Measurements from ENCODE around the gene HPS4. TPM values are rescaled to one million over a fixed set of nuclear protein-coding genes. Genes with fewer than 3 reads are reported as not detected.

The HPS4 gene
- polyA plus RNA-seq, 1 of the 3 experiments (the other 2 are of a cell fraction) = 22.5 TPM

DNA sequence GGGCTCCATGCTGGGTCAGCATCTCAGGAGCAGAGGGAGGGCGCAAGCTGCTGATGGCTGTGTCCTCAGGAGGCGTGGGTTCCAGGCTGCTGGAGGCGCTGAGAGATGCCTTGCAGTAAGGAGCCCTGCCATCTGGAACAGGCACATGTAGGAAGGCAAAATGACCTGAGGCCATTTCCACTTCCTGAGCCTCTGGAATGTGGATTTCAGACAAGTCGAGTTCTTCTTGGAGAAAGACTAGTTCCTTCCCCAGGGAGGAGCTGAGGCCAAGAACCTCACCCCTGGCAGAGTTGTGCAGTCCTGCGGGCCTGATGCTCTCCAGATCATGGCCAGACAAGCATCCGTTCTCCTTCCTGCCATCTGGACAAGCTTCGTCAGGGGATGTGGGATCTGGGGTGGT lies 19.3 kb downstream of the HPS4 start:
- 80% methylated on average over 2 of the region's 7 CpGs for WGBS (ENCODE audit: low lambda C conversion rate)
- no peak overlapping the region for H3K27ac ChIP-seq (ENCODE audit: low read depth in 2 of 2, low read length in 1 of 2)
- POLR2A ChIA-PET = interaction anchor here (1.0 kb wide), 1 partner anchor 100 kb away, joined by 3 read pairs; no protein-coding TSS in a partner anchor

DNA sequence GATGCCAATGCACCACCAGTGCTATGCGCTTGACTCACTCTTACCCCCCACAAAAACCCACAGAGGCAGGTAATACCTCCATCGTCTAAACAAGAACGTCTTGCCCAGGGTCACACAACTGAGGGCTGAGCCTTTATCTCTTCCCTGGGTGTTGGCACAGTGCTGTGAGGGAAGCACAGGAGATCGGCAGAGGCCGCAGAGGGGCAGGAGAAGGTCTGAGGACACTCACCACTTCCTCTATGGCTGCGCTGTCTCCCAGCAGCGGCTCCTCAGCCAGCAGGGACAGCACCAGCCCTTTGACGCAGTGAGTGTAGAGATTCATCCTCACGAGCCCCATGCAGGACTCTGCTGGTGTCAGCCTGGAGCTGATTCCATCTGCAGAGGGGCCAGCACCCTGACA lies 19.9 kb downstream of the HPS4 start:
- Histone ChIP-seq H3K9me2 (no peaks in the 10 kb centered on the region), H3K27ac (ENCODE audit: low read depth in 2 of 2, low read length in 1 of 2) (no peak overlapping the region), H3K4me2 (no peak overlapping the region), H3K79me2 (ENCODE audit: insufficient read depth) (peaks cover 8% of the 10 kb centered on the region; the same call in 1 of the 2 replicates), H3F3A (replicated peaks; ENCODE audit: insufficient read depth) (peaks cover 3% of the 10 kb centered on the region), H3K27me3 (ENCODE audit: insufficient read depth) (no peaks in the 10 kb centered on the region), H3K4me3 (ENCODE audit: low read depth in 2 of 2, low read length in 1 of 2) (no peak overlapping the region), H3K9ac (no peak overlapping the region), H2AFZ (ENCODE audit: low read depth) (no peak overlapping the region), H3K36me3 (replicated peaks in 1 of 2; ENCODE audit: control insufficient read depth in 1 of 2, insufficient read depth in 2 of 2, low read length in 1 of 2) (peaks cover 34 to 87% of the 10 kb centered on the region in 2 experiments), H4K20me1 (ENCODE audit: insufficient read depth) (peaks cover 5% of the 10 kb centered on the region), H3K9me3 (no peaks in the 10 kb centered on the region), H3K4me1 (ENCODE audit: control insufficient read depth in 1 of 2, insufficient read depth in 2 of 2, low read depth in 1 of 2, low read length in 1 of 2) (peaks cover 0 to 2% of the 10 kb centered on the region in 2 experiments; a peak in 2 of 4 replicates)
- CTCF ChIA-PET = interaction anchor here (0.8 to 6.2 kb wide), 4 partner anchors 18 to 98 kb away, joined by 3 to 99 read pairs (median 34); no protein-coding TSS in a partner anchor
- 96% methylated on average over 9 of the region's 9 CpGs for WGBS (ENCODE audit: low lambda C conversion rate)
- TF ChIP-seq GATA2 (CRISPR knock-in tag; IDR thresholded peaks at IDR 0.05) = no peak
- no peak for DNase-seq
- POLR2A ChIA-PET = no interaction called here

More for the DNA sequence above, 19.3 kb downstream of the HPS4 start:
- Histone ChIP-seq H3K9me2 (no peaks in the 10 kb centered on the region), H3F3A (replicated peaks; ENCODE audit: insufficient read depth) (peaks cover 3% of the 10 kb centered on the region), H3K4me3 (ENCODE audit: low read depth in 2 of 2, low read length in 1 of 2) (no peak overlapping the region), H3K36me3 (replicated peaks in 1 of 2; ENCODE audit: control insufficient read depth in 1 of 2, insufficient read depth in 2 of 2, low read length in 1 of 2) (peaks cover 41 to 88% of the 10 kb centered on the region in 2 experiments), H3K4me1 (ENCODE audit: control insufficient read depth in 1 of 2, insufficient read depth in 2 of 2, low read depth in 1 of 2, low read length in 1 of 2) (peaks cover 0 to 2% of the 10 kb centered on the region in 2 experiments; a peak in 2 of 4 replicates), H3K9ac (no peak overlapping the region), H3K4me2 (no peak overlapping the region), H4K20me1 (ENCODE audit: insufficient read depth) (peaks cover 5% of the 10 kb centered on the region), H2AFZ (ENCODE audit: low read depth) (no peak overlapping the region), H3K79me2 (ENCODE audit: insufficient read depth) (peaks cover 8% of the 10 kb centered on the region; the same call in 1 of the 2 replicates), H3K9me3 (no peaks in the 10 kb centered on the region), H3K27me3 (ENCODE audit: insufficient read depth) (no peaks in the 10 kb centered on the region)
- no peak for TF ChIP-seq RAD21 (IDR thresholded peaks at IDR 0.05; ENCODE audit: low read length)
- no peak for TF ChIP-seq ELF1 (IDR thresholded peaks at IDR 0.05)
- no peak for TF ChIP-seq RCOR1 (IDR thresholded peaks at IDR 0.05; ENCODE audit: low read length)
- no peak for TF ChIP-seq RFX5 (IDR thresholded peaks at IDR 0.05; ENCODE audit: low read length)
- TF ChIP-seq MEF2A (IDR thresholded peaks at IDR 0.05; ENCODE audit: borderline replicate concordance, low read depth) = no peak
- TF ChIP-seq, protein P1, sequence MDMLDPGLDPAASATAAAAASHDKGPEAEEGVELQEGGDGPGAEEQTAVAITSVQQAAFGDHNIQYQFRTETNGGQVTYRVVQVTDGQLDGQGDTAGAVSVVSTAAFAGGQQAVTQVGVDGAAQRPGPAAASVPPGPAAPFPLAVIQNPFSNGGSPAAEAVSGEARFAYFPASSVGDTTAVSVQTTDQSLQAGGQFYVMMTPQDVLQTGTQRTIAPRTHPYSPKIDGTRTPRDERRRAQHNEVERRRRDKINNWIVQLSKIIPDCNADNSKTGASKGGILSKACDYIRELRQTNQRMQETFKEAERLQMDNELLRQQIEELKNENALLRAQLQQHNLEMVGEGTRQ (IDR thresholded peaks at IDR 0.05; ENCODE audit: borderline replicate concordance, low read depth, low read length) = no peak
- no peak for TF ChIP-seq GATA2 (CRISPR knock-in tag; IDR thresholded peaks at IDR 0.05)
- no peak for TF ChIP-seq FOXJ3 (CRISPR knock-in tag; IDR thresholded peaks at IDR 0.05)
- TF ChIP-seq SIN3A (IDR thresholded peaks at IDR 0.05; ENCODE audit: borderline replicate concordance, low read depth, low read length) = no peak
- TF ChIP-seq, protein P2, sequence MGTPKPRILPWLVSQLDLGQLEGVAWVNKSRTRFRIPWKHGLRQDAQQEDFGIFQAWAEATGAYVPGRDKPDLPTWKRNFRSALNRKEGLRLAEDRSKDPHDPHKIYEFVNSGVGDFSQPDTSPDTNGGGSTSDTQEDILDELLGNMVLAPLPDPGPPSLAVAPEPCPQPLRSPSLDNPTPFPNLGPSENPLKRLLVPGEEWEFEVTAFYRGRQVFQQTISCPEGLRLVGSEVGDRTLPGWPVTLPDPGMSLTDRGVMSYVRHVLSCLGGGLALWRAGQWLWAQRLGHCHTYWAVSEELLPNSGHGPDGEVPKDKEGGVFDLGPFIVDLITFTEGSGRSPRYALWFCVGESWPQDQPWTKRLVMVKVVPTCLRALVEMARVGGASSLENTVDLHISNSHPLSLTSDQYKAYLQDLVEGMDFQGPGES (IDR thresholded peaks at IDR 0.05; ENCODE audit: low read depth, low read length) = no peak
- TF ChIP-seq CHD2 (IDR thresholded peaks at IDR 0.05; ENCODE audit: low read length, partially characterized antibody) = no peak
- TF ChIP-seq ZBTB33 (IDR thresholded peaks at IDR 0.05; ENCODE audit: borderline replicate concordance, low read depth) = no peak
- no peak for TF ChIP-seq FOSL2 (IDR thresholded peaks at IDR 0.05; ENCODE audit: borderline replicate concordance, low read depth)
- no peak for TF ChIP-seq MXI1 (IDR thresholded peaks at IDR 0.05; ENCODE audit: low read depth, low read length)
- TF ChIP-seq JUND (IDR thresholded peaks at IDR 0.05) = no peak
- TF ChIP-seq TCF12 (IDR thresholded peaks at IDR 0.05) = no peak
- CTCF ChIA-PET = interaction anchor here (1.5 to 6.2 kb wide), 2 partner anchors 66 to 99 kb away, joined by 6 to 99 read pairs; no protein-coding TSS in a partner anchor
- DNase-seq = no peak

Data from SK-N-SH (cell line).